GM12892 (cell line): Measurements from ENCODE around the gene DNAH6.

Experiments used
- POLR2A ChIP-seq: IDR thresholded peaks from 2 replicates; pipeline ENCODE4 v1.6.1; 2011; ENCODE audit warnings: low read depth, low read length, control low read depth
- TAF1 ChIP-seq: IDR thresholded peaks from 2 replicates; pipeline ENCODE4 v1.6.1; 2011; ENCODE audit warnings: low read depth, mild to moderate bottlenecking, control low read depth, low read length, borderline replicate concordance

DNA sequence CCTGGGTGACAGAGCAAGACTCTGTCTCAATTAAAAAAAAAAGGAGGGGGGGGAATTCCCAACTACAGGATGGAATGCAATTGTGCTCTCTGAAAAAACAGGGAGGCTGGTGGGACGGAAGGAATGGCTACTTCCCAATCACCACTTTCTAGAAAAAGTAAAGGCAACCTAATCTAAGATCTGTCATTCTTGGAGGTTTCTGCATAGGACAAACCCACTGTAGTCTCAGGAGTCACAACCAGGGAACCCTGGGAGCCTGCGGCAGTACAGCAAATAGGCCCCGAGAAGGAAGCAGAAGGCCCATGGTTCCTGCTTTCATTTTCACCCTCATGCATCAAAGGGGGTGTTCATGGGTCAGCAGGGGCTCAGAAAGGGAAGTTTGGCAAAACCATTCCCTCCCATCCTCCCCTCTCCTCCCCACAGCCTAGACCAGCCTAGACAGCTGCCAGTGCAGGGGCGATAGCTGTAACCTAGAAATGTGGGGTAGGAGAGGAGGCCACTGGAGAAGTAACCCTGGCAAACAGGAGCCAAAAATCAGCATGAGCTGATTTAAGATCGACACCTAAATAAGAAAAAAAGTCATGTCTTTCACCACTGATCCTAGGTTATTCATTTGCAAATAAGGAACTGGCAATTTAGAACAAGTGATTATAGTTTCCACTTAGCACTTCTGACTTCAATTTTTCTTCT lies 316.6 kb downstream of the DNAH6 start:
- TF ChIP-seq POLR2A (no peak), TAF1 (no peak)
